HG03095 (cell line): ENCODE results near the gene LENEP.

Source experiments
- ATAC-seq: cut with Tn5 transposase; IDR thresholded peaks from one replicate; pipeline ENCODE4 v1.9.1; 2021; ENCODE audit warnings: moderate library complexity; ENCODE audit not compliant: unreplicated experiment

Gene LENEP

GRCh38 chr1:154993572-154994268 lies at the start of gene LENEP:
LENEP (plus strand) TSS chr1:154993586; CDS start chr1:154993608, 22 bp downstream.
- ATAC-seq, result no peak

- no peak for ATAC-seq
Observed at GRCh38 chr1:154943649-154944400, 49.6 kb upstream of the LENEP start.

- ATAC-seq, result no peak
Observed at GRCh38 chr1:154944401-154945159, 48.8 kb upstream of the LENEP start.

- ATAC-seq, result no peak
Observed at GRCh38 chr1:154945160-154945961, 48.0 kb upstream of the LENEP start.

GRCh38 chr1:154945962-154946850 lies 47.2 kb upstream of the LENEP start:
- ATAC-seq, result no peak

- no peak for ATAC-seq
Observed at GRCh38 chr1:154948079-154948478, 45.3 kb upstream of the LENEP start.

- ATAC-seq, result no peak
Observed at GRCh38 chr1:154951901-154952657, 41.3 kb upstream of the LENEP start.

GRCh38 chr1:154952664-154953063 lies 40.7 kb upstream of the LENEP start:
- no peak for ATAC-seq

GRCh38 chr1:154953611-154954038 lies 39.8 kb upstream of the LENEP start:
- no peak for ATAC-seq

- no peak for ATAC-seq
Observed at GRCh38 chr1:154954541-154954940, 38.8 kb upstream of the LENEP start.

GRCh38 chr1:154955039-154955717 lies 38.2 kb upstream of the LENEP start:
- ATAC-seq, result peak; percentile 56

- peak; percentile 43 for ATAC-seq
Observed at GRCh38 chr1:154955718-154956543, 37.5 kb upstream of the LENEP start, which contains the start of gene PBXIP1. PBXIP1 (minus strand) TSS chr1:154956099; CDS start chr1:154953721, 2,378 bp downstream.

- ATAC-seq, result no peak
Observed at GRCh38 chr1:154956544-154956941, 36.8 kb upstream of the LENEP start.

GRCh38 chr1:154957091-154957657 lies 36.2 kb upstream of the LENEP start:
- no peak for ATAC-seq

- ATAC-seq, result no peak
Observed at GRCh38 chr1:154958036-154958435, 35.4 kb upstream of the LENEP start.

GRCh38 chr1:154958681-154959425 lies 34.5 kb upstream of the LENEP start:
- no peak for ATAC-seq

- no peak for ATAC-seq
Observed at GRCh38 chr1:154959426-154959780, 34.0 kb upstream of the LENEP start.
